Measurements from ENCODE around the gene LHPP.

The LHPP gene

DNA sequence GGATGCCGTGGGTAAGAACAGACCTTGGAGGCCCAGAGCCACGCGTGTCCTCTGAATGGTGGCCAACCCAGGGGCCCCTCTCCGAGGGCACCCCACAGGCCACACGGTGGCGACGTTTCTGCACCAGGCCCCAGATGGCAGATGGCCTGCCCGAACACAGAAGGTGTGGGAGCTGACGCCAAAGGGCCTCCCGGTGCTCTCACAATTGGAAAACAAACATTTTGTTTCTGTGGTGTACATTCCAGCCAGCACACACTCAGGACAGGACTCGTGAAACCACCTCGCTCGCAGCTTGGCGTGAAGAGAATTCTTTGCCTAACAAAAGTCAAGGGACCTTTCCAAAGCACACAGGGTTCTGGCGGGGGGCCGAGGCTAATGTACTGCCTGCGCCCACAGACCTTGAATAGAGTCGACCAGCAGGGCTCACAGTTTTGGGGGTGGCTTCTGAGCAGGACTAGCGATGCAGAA is 170.5 kb downstream of the LHPP start:
- DNase-seq, result peak; percentile 3

DNA sequence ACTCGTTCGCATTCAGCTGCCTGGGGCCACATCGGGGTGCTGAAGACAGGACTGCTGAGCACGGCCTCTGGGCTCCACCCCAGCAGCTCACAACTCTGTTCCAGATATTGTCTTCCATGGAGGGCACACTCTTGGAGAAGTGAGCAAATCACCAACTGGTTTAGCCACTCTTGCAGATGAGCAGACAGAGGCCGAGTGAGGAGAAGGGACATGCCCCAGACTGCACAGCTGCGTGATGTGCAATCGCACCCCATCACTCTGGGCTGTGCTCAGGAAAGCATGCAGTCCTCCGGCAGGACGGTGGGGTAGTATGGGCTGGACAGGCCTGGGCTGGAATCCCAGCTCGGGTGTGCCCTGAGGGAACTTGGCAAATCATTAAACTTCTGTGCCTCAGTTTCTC is 170.9 kb downstream of the LHPP start:
- no peak for DNase-seq

DNA sequence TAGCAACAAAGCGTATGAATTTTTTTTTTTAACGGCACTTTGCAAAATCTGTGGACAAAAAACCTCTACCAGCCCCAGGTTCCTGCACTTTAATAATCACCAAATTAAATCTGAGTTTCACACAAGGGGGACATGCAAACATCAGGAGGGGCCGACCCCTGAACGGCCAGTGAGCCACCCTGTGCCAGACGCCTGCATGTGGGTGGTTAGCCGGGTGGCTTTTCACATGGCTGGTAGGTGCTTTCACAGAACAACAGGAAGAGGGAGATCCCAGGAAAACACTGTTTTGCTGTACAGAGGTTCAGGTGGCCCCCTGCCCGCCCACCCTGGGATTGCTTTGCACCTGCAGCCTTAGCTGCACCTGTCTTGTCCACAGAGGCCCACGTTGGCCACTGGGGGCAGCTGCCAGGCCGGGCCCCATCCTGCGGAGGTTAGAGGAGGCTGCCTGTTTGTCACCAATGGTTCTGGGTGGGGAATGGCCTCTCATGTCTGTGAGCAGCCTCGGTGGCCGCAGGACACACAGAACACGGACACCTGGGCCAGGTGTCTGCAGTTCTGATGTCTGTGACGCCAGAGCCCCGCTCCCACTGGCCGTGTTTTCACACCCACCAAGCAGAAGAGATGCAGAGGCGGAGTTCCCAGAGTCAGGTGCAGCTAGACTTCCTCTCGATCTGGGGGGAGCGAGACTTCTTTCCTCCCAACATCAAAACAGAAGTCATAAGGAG is 174.8 kb downstream of the LHPP start:
- DNase-seq, result no peak

DNA sequence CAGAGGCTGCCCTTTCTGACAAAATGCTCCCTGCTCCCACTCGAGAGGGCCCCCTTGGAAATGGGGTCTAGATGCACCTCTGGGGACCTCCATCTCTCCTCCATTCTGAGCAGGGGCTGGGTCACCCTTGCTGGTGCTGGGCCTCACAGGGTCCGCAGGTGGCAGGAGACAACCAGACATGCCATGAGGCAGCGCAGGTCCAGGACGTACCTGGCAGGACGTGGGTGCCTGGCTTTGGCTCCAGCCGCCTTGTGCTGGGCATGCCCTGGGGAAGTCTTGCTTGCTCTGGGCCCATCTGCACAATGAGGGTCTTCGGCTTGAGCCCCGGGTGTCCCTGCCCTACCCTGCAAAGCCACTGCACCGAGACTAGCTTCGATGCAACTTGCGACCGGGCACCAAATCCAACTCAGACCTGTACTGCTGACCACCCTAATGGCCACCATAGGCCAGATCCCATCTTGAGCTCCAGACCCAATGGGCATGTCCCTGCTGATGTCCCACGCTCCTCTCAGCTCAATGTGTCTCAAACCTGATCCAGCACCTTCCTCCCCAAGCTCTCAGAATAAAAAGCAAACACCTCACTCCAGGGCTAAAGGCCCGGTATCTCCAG is 175.6 kb downstream of the LHPP start:
- DNase-seq, result no peak

DNA sequence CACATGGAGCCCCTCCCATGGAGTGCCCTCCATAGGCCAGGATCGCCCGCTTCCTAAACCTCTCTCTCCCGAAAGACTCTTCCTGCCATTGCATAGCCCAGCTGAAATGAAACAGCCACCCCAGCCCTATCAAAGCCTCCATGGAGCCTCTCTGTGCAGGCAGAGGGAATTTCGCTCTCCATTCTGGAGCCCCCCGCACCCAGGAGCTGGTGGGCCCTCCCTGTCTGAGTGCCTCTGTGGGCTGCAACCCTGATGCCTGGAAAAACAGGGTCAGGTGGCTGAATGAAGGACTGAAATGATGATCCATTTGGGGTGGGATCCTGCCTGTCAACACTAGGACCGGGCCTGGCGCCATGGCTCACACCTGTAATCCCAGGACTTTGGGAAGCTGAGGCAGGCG is 176.1 kb downstream of the LHPP start:
- DNase-seq, result no peak

DNA sequence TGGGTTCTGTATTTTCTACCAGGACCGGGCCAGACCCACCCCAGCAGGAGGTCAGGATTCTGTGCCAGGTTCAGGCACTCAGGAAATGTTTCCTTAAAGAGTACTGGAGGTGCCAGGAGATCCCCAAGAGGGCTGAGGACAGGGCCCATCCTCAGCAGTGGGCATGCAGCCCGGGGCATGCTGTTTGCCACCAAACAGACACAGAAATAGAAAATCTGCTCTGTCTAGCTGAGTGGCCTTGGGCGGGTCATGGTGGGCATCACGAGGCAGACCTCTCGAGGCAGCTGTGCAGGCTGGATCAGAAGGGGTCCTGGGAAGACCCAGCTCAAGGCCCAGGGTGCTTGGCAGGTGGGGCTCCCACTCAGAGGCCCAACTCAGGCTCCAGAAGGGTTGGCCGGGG is 177.6 kb downstream of the LHPP start:
- DNase-seq, result no peak

DNA sequence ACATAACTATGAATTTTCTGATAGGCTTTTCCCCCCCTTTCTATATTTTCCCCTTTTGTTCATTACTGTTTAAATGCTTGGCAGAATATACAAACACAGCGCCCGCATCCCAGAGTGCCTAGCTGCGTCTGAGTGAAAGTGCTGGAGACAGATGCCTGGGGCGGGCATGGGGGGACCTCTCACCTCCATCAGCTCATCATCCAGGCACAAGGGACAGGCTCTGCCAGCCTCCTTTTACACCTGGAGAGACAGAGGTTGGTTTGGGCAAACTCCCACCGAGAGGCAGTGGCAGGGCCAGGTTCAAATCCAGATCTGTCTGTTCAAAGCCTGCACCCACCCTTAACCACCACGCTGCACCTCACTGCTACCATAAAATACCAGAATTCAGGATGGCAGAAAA is 178.0 kb downstream of the LHPP start:
- DNase-seq, result no peak

DNA sequence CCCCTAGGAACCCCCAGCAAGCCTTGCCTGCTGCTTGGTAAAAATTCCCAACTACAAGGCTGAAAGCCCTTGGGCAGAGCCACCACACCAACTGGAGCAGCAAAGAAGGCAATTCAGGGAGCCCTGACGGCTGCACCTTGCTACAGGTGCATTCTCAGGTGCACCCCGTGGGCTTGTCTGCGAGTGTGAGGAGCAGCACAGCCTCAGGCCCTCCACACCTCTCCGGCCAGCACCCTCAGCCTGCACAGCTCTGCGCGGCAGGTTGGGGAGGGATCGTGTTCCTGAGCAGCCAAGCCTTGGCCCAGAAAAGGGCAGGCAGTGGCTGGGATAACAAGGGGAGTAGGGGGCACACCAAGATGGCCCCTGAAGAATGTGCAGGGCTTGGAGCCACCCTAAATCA is 178.4 kb downstream of the LHPP start:
- no peak for DNase-seq

DNA sequence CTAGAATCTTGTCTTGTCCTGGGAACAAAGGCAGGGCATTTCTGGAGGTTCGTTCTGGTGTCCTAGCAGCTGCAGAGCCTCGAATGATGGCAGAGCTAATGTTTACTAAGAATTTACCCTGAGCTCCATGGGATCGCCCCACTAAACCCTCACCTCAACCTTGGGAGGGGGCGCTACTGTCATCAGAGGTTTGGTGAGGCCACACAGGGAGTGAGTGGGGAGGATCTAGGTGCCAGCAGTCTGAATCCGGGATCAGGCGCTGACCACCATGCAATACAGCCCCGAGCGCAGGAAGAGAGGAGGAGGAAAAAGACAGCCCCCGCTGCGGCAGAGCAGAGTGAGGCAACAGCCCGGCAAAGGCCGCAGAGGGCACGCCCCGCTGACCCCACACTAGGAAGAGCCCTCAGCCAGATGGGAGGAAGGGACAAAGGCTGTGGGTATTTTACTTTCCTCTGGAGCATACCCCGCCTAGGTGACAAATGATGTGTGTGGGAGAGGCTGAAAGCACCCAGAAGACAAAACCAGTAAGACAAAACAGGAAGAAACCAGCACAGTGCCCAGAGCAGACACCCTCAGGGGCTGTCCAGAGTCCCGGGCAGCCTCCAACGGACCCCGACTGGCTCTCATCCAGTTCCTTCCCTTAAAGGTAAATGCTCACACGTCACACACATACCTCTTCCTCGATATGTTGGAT is 179.1 kb downstream of the LHPP start:
- DNase-seq, result no peak

DNA sequence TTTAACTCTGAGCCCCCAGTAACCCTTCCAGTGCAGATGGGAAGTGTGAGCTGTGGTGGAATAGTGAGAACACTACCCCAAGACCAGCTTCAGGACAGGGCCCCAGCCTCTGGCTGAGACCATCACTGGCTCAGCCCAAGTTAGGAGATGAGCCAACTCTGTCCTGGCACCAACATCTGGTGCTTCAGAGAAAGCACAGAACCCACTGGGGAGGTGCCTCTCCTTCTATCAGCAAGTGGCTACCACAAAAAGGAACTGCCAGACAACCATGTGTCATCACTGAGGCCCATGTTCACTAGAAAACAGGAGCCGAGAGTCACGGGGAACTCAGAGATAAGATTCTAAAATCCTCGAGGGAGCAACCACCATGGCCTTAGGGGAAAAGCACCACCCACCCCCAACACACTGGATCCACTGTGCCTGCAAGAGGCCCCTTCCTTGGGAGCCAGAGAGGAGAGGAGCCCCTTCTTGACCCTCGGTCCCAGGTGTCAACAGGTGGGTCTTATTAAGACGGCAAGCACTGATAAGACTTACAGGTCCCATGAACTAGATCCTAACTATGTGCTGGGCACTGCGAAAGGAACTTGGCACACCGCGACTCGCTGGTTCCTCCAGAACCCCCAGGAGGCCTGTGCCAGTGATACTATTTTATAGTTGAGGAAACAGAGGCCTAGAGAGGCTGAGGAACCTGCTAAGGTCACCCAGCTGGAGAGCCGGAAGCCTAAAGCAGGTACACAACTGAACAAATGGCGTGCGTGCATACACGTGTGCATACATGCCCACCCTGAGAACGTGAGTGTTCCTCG is 179.9 kb downstream of the LHPP start:
- no peak for DNase-seq

DNA sequence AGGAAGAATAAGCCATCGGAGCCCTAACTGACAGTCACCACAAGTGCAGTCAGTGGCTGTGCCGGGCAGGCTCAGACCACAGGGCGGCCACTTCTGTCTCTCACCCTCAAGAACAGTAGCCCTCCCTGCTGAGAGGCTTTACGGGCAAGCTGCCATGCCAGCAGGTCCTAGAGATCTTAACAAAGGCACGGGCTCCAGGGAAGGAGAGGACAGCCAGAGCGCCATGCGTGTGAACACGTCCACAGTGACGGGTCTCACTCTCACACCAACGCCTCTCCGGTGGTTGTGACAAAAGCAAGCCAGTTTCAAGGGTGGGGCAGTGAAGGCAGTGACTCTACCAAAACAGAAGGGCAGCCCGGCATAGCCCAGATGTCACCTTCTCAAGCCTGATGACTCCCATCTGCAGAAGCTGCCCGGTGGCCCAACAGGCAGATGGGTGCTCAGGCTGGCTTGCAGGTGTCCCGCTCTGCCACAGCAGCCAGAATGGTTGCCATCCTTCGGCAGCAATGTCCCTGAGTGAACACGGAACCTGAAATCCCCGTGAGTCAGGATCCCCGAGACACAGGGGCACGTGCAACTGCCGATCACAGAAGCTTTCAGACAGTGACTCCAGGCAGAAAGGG is 180.6 kb downstream of the LHPP start:
- DNase-seq, result peak; percentile 11

DNA sequence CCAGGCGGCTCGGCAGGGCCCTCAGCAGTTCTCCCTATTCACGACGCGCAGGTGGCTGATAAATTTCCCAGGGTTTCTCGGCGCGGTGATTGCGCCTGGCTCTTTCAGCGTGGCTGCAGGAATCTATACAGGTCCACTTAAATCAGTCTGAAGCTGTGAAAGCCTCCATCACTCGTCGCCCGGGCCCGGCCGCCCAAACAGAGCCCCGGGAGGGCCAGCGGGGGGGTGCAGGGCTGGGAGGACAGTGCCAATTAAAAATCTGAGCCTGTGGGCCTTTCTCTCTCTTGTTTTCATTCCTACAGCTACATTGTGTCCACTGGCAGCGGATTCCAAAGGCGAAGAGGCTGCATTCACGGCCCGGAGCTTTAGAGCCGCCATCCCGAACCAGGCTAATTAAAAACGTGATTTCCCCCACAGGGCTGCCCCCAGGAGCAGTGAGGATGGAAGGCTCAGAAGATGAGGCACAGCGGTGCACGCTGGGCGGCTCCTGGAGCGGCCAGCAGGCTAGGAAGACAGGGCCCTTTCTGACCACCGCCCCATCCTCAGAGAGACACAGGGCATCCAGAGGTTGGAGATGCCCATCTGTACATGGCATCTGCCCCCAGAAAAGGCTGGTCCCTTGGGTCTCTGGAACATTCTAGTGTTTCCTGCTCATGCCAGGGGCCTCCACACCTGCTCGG is 181.8 kb downstream of the LHPP start:
- DNase-seq, result no peak

DNA sequence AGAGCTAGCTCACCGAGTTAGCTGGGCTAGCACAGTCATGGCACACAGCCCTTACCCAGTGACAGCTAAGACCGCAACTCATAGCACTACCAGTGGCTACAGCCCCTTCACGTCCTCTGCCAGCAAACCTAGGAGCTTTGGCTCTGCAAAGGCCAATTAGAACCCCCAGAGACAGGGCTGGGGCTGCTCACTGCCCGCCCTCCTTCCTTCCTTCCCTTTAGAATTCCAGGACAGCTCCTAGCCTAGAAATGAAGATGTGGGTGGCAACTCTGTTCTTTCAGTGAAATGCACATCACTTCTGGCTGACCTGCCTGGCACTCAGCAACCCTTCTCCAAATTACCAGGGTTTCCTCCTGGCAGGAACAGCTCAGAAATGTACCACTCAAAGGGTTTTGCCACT is 182.6 kb downstream of the LHPP start:
- no peak for DNase-seq

DNA sequence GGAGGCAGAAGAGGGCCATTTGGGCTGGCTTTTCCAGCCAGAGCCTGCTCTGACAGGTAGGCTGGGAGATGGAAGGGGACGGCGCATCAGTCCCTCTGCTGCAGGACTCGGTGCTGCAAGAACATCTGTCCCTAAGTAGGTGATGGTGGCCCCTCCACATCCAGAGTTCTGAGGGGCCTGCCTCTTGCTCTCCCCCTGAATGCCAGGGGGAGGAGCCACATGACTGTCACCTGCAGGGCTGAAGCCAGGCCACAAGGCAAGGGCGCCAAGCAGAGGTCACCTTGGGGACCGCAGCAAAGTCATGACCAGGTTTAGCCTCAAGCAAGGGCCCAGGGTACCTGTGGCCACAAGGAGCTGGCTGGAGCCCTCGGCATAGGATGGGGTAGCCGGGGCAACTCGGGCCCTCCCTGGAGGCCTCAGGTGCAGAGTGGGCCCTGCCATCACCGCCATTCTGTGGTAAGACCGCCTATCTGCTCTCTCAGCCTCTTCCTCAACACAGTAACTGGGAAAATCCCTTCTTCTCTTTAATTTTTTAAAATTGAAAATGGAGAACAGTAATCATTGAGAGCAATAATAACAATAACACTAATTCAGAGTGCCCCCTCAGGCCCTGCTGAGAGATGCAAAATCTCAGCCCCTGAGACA is 183.3 kb downstream of the LHPP start:
- no peak for DNase-seq

DNA sequence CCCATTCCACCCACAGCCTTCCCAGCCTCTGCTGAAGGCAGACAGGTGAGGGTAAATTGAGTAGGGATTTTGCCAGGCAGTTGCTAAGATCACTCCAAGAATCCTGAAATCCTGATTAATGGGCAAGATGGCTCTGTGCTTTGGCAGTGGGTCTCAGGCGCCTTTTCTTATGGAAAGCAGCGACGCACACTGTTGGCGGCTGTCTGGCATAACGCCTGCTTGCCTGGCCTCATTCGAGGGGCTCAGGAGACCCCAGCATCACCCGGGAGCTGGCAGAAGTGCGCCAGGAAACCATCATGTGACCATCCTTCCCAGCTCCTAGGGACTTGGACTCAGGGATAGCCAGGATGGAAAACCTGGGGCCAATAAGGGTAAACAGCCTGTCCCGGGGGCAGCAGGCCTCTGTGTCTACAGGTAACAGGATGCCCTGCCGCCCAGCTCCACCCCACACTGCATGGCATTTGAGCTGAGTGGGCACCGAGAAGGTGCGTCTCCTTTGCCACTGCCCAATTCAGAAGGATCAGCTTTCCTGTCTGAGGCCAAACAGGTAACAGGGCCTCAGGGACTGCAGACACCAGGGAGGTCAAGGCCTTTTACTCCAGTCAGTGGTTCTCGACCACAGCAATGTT is 184.0 kb downstream of the LHPP start:
- DNase-seq, result no peak

DNA sequence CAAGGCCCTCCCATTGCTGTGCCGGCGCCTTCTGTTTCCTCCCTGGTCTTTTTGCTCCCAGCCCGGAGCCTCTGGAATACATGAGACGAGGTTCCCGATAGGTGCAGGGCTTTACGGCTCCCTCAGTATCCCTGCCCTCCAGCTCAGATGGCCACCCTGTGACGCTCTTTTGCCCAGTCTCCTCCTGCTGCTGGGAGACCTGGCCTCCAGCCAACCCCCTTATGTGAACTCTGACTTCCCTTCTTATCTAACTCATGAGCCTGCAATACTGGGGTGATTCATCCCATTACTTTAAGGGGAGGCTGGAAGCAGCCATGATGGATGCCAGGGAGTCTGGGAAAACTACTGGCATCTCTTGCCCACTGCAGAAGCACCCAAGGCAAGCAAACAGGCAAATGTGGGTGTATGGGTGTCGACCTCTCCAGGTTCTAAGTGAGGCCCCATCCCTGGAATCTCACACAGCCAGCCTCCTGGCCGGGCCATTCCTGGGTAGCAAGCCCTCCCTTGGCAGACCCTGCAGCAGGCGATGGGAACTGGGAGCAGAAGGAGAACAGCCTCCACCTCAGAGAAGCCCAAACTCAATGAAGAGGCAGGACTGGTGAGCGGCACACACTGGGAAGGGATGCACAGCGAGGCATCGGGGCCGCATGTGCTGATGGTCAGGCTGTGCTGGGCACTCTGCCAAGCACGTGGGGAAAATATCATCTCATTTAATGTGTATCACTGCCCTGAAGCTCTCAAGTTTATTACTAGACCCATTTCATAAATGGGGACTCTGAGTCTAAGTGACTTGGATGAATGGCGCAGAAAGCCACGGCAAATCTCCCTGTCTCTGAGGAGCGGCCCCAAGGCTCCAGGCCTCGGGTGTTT is 185.1 kb downstream of the LHPP start:
- DNase-seq, result no peak

DNA sequence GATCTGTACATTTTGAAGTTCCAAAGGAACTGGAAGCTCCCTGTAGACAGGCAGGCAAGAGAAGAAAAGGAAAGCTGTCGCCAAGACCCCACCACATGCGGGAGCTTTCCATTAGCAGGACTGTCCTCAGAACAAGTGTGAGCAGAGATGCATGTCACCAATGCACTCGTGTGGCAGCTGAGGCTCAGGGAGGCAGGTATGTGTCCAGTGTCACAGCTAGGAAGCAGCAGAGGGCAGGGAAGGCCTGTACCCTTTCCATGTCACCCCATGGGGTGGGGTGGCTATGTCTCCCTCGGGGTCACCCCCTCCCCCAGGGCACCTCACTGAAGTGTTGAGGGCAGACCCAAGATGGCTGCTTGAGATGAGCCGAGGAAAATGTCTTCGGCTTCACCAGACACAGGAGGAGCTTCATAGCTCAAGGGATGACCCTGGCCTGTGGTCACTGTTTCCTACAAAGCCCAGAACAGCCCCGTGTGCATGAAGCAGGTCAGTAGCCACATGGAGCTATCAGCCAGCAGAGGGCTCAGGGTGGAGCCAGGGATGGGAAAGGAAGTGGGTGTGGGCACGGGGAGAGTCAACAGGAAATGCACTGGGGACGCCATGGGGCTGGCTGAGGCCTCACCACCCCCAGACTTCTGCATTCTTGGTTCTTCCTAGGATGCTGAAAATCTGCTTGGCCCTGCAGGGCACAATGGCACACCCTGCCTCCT is 186.0 kb downstream of the LHPP start:
- DNase-seq, result no peak

DNA sequence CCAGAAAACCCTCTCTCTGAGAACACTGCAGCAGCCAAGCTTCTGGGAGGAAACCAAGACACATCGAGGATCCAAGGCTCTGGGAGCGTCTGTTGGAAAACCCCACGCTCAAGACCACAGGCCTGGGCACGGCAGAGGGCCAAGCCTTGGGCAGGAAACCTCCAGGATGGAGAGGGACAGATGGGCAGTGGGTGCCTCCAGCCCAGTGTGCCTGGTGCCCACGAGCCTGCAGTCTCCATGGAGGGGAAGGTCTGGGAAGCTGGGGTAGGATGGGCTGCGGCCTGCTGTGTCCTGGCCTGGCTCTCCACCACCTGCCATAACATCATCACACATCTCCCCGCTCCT is 186.5 kb downstream of the LHPP start:
- no peak for DNase-seq

DNA sequence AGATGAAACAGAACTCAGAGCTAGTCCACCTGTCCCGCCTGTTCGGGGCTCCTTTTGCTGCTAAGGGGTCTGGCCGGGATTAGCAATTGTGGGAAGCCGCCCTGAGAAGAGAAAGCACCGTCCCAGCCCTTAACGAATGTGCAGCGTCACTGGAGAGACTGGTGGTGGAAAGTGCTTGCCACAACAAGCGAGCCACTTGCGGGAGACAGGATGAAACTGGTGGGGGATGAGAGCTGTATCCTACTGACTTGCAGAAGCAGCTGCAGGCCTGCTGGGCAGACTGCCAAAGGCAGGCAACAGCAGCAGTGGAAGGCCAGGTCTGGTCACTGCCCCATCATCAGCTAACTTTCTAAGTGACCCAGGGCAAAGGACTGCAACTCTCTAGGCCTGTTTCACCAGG is 187.1 kb downstream of the LHPP start:
- DNase-seq, result peak; percentile 1

DNA sequence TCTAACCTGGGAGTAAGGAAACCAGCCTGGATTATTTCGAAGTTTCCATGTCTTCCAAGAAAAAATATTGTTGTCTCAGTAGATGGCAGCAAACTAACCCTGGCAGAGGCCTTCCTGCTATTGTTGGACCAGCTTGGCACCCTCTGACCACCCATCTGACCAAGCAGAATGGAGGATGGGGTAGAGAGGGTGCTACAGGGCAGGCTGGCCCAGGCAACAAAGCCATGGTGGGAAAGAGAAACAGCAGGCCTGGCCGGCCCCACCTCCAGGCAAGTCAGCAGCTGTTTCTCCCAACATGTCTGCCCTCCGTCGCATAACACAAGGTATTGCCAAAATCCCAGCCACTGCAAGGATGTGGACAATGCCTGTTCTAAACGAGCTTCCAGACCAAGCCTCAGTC is 187.6 kb downstream of the LHPP start:
- no peak for DNase-seq
